GM19025 (cell line): Measurements from ENCODE around the gene AMIGO2.

Experiments
- ATAC-seq: cut with Tn5 transposase; IDR thresholded peaks from one replicate; pipeline ENCODE4 v1.9.1; 2021; ENCODE audit warnings: mild to moderate bottlenecking, low read depth, moderate library complexity; ENCODE audit not compliant: unreplicated experiment

AMIGO2 gene

GRCh38 chr12:47038270-47038748, 41.5 kb downstream of the AMIGO2 start:
- no peak for ATAC-seq

GRCh38 chr12:47035484-47035883, 44.3 kb downstream of the AMIGO2 start:
- ATAC-seq, result no peak

GRCh38 chr12:47034661-47035060, 45.1 kb downstream of the AMIGO2 start:
- no peak for ATAC-seq

DNA sequence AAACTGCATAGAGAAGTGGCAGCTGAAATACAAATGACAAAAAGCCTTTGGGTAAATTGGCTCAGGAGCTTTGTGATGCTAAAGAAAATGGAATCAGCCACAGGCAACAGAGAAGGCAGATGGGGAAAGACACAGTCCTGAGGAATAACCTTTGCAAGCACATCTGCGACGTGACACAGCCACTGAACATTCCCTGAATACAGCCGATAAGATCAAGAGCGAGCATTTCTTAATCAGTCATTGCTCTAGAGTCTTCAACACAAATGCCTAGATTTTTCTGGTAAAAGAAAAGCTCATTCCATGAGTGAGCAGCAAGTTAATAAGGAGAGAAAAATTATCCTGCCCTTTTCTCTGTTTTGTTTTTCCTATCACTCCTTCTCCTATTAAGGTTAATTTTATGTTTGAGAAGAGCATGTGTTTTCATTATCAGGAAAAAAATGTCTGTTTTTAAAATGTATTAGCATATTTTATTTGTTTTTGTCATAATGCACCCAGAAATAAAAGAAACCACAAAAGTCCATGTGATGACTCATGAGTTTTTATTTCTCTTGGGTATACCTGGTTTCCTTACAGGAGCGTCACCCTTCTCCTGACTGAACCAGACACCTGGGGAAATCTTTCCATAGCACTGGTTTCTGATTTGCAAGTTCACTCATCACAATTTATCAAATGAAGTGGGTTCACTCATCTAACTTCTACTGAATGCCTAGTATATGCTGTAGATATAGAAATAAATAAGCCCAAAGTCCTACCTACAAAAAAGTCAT, 45.8 kb downstream of the AMIGO2 start:
- no peak for ATAC-seq

DNA sequence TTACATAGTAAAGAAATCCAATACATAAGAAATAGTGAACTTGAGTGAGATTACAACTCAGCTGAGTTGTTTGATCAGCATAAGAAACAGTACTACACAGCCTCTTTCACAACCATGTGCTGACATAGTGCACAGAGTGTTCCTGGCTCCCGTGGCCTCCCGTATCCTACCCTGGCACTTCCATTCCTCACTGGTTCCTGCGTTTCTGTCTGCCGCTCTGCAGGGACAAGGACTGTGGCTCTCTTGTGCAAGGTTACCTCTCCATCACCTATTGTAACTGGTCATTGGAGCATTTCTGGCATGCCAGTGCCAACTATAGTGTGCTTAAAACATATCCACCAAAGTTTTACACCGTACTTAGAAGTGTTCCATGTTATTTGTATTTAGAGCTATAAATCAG, 46.7 kb downstream of the AMIGO2 start:
- no peak for ATAC-seq

DNA sequence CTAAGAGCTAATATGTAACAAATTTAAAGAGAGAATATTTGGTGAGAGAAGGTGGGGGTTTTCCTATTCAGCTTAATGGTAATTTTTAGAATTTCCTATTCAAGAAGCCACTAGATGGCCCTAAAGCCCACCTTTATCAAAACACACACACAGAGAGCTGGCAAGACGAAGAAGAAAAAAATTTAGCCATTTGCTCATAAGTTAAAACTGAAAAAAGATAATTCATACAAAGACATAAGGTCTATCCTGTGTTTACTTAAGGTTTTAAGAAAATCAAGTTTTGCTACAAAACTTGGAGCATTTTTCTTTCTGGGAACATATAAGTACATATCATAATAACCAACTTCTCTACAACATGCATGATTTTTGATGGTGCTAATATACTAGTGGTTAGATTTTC, 47.1 kb downstream of the AMIGO2 start:
- no peak for ATAC-seq

GRCh38 chr12:47029903-47030302, 49.9 kb downstream of the AMIGO2 start:
- no peak for ATAC-seq

DNA sequence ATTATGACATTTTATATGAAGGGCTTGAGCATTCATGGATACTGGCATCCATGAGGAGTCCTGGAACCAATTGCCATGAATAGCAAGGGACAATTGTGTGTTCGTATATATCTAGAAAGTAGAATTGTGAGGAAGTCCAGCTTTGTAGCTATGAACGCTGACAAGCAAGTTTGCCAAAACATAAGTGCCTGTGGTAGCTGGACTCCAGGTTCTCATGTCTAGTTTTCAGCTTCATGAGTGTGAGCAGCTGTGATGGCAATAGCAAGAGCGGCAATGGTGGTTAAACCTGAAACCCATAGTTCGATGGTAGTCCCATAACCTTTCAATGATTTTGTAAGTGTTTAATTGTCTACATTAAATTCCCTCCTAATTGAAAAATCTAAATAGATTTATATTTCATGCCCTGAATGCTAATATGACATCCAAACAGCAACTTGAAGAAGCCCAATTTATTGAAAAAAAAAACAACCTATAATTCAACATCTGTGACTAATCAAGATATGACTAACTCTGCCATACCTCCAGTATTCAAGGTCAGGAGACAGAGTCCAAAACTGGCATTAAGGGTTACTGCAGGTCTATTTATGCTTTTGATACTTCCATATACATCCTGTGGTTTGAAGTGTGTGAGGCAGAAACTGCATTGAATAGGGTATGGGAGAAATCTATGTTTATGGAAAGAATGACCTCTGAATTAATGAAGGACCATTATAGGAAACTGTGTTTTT, 50.6 kb downstream of the AMIGO2 start:
- no peak for ATAC-seq

DNA sequence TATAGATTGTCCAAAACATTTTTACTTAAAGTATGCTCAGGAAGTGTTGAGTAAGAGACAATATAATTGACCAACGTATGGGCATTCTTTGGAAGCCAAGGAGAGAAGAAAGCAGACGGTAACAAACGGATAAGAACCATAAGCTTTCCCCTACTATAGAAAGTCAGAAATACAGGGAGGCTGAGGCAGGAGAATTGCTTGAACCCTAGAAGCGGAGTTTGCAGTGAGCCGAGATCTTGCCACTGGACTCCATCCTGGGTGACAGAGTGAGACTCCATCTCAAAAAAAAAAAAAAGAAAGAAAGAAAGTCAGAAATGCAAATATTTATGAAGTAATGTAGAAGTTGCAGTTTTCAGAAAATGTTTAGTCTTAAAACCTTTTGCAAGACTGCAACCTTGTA, 51.6 kb downstream of the AMIGO2 start:
- ATAC-seq, result no peak
